HG03280 (cell line): ENCODE measurements around the gene CABLES2.
A peak's percentile ranks its signal among the peaks of the same experiment; 100 is the strongest.
"Not testable (repeated sequence)": the region's sequence is repeated elsewhere in the genome, so short reads cannot be mapped to it uniquely, and the experiment has no call there.

Experiments
- ATAC-seq: cut with Tn5 transposase; IDR thresholded peaks from one replicate; pipeline ENCODE4 v1.9.1; 2021; ENCODE audit warnings: mild to moderate bottlenecking, moderate library complexity; ENCODE audit not compliant: unreplicated experiment

Gene CABLES2

GRCh38 chr20:62390317-62391164, 16.5 kb downstream of the CABLES2 start:
- ATAC-seq = no peak

GRCh38 chr20:62389601-62390087, 17.4 kb downstream of the CABLES2 start:
- no peak for ATAC-seq

GRCh38 chr20:62388839-62389600, 18.1 kb downstream of the CABLES2 start:
- no peak for ATAC-seq

DNA sequence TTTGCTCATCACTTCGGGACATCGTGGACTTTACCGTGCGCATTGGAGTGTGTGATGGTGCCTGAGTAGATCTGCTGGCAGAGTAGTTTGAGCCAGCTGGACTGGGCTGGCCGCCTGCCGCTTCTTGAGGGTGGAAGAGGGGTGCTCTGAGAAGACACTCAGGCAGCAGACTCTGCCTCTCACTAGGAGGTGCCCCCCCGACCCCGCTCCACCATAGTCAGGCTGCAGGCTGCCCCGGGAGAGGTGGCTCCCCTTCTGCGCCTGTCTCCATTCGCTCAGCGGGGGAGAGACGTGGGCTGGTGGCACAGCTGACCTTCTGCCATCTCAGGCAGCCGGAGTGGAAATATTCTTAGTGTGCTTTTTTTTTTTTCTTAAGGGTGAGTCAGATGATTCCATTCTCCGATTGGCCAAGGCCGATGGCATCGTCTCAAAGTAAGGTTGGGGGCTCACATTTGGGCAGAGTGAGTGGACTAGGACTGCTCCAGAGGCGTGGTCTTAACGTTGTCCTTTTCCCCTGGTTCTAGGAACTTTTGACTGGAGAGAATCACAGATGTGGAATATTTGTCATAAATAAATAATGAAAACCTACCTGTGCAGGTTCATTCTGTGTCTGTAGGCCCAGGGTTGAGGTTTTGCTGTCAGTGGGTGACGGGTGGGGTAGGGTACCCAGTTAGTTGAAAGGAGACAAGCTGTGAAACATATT, 19.0 kb downstream of the CABLES2 start:
- no peak for ATAC-seq

GRCh38 chr20:62387219-62387913, 19.7 kb downstream of the CABLES2 start:
- no peak for ATAC-seq

DNA sequence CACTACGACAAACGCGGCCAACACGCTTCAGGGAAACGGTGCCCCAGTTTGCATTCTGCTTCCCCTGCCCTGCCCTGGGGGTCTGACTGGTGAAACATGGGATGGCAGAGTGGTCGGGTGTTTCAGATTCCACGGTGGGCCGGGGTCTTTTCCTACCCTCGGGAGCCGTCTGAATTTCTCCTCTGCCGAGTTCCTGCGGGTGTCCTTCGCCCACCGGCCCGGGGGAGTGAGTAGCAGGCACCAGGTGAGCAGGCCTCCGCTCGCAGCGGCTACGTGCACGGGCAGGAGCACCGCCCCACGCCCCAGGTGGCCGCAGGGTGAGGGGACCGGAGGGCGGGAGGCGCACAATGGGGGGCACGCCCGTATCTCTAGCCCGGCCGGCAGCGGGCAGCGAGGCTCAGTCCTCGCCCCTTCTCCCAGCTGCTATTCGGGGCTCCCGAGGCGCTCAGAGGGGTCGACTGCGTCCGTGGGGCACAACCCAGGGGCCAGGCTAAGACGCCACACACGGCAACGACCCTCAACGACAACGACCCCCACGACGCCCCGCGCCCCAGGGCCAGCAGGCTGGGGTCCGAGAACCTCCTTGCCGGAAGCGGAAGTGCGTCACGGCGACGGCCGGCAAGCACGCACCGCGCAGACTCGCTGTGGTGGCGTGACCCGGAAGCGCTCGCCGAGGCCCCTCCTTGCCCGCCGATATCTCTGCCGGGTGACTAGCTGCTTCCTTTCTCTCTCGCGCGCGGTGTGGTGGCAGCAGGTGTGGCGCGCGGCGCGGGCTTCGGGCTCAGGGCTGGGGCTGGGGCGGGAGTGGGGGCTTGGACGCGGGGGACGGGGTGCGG, 20.5 kb downstream of the CABLES2 start, which contains the start of gene RPS21:
Gene RPS21, plus strand, starts transcription at position 721 of the 836 bp plus-strand sequence. CDS start 236 bp downstream, outside the sequence.
- ATAC-seq = peak; percentile 83

- ATAC-seq = no peak
These were observed 24.5 kb downstream of the CABLES2 start for GRCh38 chr20:62382306-62383198.

DNA sequence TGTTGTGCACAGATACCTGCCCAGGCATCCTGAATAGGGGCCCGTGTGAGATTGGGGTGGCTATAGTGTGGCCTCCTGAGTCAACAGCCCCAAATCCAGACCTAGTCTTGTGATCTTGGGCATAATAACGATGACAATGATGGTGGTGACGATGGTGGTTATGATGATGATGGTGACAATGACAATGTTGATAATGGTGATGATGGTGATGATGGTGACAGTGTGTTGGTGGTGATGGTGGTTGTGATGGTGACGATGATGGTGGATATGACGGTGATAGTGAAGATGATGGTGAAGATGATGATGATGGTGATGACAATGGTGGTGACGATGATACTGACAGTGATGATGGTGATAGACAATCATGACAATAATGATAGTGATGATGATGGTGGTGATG, 25.2 kb downstream of the CABLES2 start:
- no peak for ATAC-seq

- no peak for ATAC-seq
These were observed 25.8 kb downstream of the CABLES2 start for GRCh38 chr20:62381202-62381797.

- ATAC-seq = no peak
These were observed 28.9 kb downstream of the CABLES2 start for GRCh38 chr20:62378215-62378614.

DNA sequence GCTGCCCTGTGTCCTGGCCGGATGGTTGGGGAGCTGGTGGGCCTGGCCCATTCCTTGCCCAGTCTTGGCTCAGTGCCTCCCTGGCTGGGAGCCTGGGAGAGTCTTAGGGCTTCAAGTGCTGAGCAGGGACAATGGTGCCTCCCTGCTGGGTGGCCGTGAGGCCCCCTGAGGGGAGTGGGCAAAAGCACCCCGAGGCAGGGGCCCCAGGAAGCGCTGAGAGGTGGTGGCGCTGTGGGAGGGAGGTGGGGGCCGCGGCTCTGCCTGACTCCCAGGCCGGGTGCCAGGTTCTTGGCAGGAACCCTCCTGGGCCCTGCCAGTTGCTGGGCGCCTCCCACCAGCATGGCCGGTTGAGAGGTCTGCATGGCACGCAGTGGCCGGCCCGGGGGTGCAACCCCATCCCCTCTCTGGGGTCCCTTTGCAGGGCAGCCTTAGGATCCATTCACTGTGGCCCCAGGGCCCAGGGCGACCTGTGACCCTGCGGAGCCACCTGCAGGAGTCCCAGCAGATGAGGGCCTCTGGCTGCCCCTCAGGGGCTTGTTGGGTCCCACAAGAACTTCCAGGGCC, 29.4 kb downstream of the CABLES2 start:
- no peak for ATAC-seq

GRCh38 chr20:62377064-62377461, 30.0 kb downstream of the CABLES2 start:
- no peak for ATAC-seq

GRCh38 chr20:62376112-62377063, 30.7 kb downstream of the CABLES2 start:
- no peak for ATAC-seq

DNA sequence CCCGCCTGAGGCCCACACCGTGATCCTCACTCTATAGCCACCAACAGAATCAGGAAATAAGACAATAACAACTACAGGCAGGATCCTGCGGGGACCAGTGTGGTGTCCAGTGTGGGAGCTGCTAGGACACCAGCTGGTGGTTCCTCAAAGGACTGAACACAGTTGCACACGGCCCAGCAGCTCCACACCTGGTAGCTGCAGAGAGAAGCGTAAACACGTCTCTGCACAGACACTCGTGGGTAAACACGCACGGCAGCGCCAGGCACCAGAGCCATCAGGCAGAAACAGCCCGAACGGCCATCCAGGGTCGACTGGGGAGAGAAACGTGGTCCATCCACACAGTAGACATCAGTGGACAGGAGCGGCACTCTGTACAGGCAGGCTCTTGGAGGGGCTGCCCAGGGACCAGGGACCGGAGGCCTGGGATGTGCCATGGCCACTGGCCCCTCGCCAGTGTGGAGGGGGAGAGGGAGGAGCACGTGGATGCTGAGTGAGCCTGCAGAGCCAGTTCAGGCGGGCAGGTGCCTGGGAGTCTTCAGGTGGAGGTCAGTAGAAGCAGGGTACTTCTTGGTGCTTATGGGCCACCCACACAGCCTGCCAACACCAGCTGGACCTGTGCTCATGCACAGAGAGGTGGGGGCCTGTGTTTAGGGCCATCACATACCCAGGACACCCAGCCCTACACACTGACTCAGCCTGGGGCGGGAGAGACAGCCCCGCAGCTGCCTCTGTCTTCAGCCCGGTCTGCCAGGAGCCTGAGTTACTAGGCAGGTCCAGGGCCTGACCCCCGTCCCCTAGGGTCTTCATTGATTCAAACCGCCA, 32.5 kb downstream of the CABLES2 start:
- no peak for ATAC-seq

GRCh38 chr20:62373631-62374179, 33.4 kb downstream of the CABLES2 start:
- ATAC-seq = not testable (repeated sequence)
